ENCODE measurements around the gene SIGLECL1.

GRCh38 chr19:51296336-51297093 lies 45.6 kb downstream of the SIGLECL1 start:
- TF ChIP-seq EZH2 (IDR thresholded peaks at IDR 0.05; ENCODE audit: insufficient read depth, poor library complexity, severe bottlenecking) (no peak), EZH2phosphoT487 (IDR thresholded peaks at IDR 0.05; ENCODE audit: insufficient read depth, low read depth) (no peak)

All from GM23248 (cell line).